Measurements from ENCODE around the gene DYNC2H1. TPM values are rescaled to one million over a fixed set of nuclear protein-coding genes. Genes with fewer than 3 reads are reported as not detected.

The DYNC2H1 gene
- total RNA-seq, 1 donor from 2014 or later = 7.1 TPM

- Histone ChIP-seq H3K27ac (no peak overlapping the region), H3K4me1 (no peaks in the 10 kb centered on the region), H3K36me3 (peaks cover 10 to 35% of the 10 kb centered on the region in 2 donors), H3K9me3 (no peaks in the 10 kb centered on the region), H3K4me3 (no peak overlapping the region), H3K27me3 (no peaks in the 10 kb centered on the region)
- DNase-seq (ENCODE audit: low spot score in 2 of 2) = no peak
- intact Hi-C loops (cut with DNase I) = no loop called here
- TF ChIP-seq, protein P1, sequence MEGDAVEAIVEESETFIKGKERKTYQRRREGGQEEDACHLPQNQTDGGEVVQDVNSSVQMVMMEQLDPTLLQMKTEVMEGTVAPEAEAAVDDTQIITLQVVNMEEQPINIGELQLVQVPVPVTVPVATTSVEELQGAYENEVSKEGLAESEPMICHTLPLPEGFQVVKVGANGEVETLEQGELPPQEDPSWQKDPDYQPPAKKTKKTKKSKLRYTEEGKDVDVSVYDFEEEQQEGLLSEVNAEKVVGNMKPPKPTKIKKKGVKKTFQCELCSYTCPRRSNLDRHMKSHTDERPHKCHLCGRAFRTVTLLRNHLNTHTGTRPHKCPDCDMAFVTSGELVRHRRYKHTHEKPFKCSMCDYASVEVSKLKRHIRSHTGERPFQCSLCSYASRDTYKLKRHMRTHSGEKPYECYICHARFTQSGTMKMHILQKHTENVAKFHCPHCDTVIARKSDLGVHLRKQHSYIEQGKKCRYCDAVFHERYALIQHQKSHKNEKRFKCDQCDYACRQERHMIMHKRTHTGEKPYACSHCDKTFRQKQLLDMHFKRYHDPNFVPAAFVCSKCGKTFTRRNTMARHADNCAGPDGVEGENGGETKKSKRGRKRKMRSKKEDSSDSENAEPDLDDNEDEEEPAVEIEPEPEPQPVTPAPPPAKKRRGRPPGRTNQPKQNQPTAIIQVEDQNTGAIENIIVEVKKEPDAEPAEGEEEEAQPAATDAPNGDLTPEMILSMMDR (IDR thresholded peaks at IDR 0.05) = no peak
Measured at GRCh38 chr11:103257360-103257759, 148.1 kb downstream of the DYNC2H1 start.

GRCh38 chr11:103266167-103266831 lies 157.1 kb downstream of the DYNC2H1 start:
- peaks cover 3 to 5% of the 10 kb centered on the region in 2 donors for H3K36me3 ChIP-seq
- no peaks in the 10 kb centered on the region for H3K27me3 ChIP-seq
- no peak overlapping the region for H3K27ac ChIP-seq
- DNase-seq (ENCODE audit: low spot score in 2 of 2) = no peak
- intact Hi-C loops (cut with DNase I) = no loop called here
- TF ChIP-seq, protein P1 (IDR thresholded peaks at IDR 0.05) = no peak
- H3K4me1 ChIP-seq = no peaks in the 10 kb centered on the region
- H3K9me3 ChIP-seq = no peaks in the 10 kb centered on the region
- no peak overlapping the region for H3K4me3 ChIP-seq

DNA sequence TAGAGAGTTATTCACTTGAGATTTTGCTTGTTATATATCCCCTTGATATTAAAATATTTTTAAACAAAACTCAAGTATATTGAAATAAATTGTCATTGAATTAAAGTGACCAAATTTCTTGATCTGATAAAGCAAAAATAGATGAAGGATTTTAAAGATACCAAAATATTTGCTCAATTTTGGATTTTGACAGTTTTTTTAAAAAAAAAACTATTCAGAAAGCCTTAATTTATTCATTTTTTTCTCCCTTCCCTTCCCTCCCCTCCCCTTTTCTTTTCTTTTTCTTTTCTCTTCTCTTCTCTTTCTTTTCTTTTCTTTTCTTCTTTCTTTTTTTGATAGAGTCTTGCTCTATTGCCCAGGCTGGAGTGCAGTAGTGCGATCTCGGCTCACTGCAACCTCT lies 163.7 kb downstream of the DYNC2H1 start:
- TF ChIP-seq, protein P1 (IDR thresholded peaks at IDR 0.05) = no peak

DNA sequence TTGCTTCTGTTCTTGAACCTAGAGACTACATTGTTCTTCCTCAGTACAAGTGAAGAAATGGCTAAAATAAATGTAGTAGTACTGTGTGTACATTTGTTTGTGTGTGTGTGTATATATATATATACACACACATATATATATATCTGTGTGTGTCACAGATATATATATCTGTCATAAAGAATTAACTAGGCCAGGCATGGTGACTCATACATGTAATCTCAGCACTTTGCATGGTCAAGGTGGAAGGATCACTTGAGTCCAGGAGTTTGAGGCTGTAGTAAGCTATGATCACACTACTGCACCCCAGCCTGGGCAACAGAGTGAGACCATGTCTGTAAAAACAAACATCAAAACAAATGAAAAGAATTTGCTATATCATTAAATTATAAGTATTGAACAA lies 164.8 kb downstream of the DYNC2H1 start:
- no peaks in the 10 kb centered on the region for H3K4me1 ChIP-seq
- no peaks in the 10 kb centered on the region for H3K27me3 ChIP-seq
- H3K36me3 ChIP-seq = peaks cover 0 to 5% of the 10 kb centered on the region in 2 donors
- TF ChIP-seq, protein P1 (IDR thresholded peaks at IDR 0.05) = no peak
- H3K4me3 ChIP-seq = no peak overlapping the region
- no peak overlapping the region for H3K27ac ChIP-seq
- DNase-seq (ENCODE audit: low spot score in 2 of 2) = no peak
- H3K9me3 ChIP-seq = no peaks in the 10 kb centered on the region
- intact Hi-C loops (cut with DNase I) = no loop called here

More for the DNA sequence above, 163.7 kb downstream of the DYNC2H1 start:
- DNase-seq (ENCODE audit: low spot score in 2 of 2) = no peak
- Histone ChIP-seq H3K27me3 (no peaks in the 10 kb centered on the region), H3K27ac (no peak overlapping the region), H3K9me3 (no peaks in the 10 kb centered on the region), H3K4me1 (no peaks in the 10 kb centered on the region), H3K36me3 (peaks cover 0 to 5% of the 10 kb centered on the region in 2 donors), H3K4me3 (no peak overlapping the region)
- intact Hi-C loops (cut with DNase I) = no loop called here

- no peak overlapping the region for H3K27ac ChIP-seq
- TF ChIP-seq, protein P1 (IDR thresholded peaks at IDR 0.05) = no peak
- no peaks in the 10 kb centered on the region for H3K36me3 ChIP-seq
- no peaks in the 10 kb centered on the region for H3K4me1 ChIP-seq
- H3K27me3 ChIP-seq = no peaks in the 10 kb centered on the region
- no peak for DNase-seq (ENCODE audit: low spot score in 2 of 2)
- intact Hi-C loops (cut with DNase I) = no loop called here
- no peak overlapping the region for H3K4me3 ChIP-seq
- no peaks in the 10 kb centered on the region for H3K9me3 ChIP-seq
Measured at GRCh38 chr11:103279821-103280220, 170.6 kb downstream of the DYNC2H1 start.

Data from ascending aorta (tissue), 2 donors.